Coronary artery (tissue), 2 donors: Measurements from ENCODE around the gene KBTBD3.
"Not testable (repeated sequence)": the region's sequence is repeated elsewhere in the genome, so short reads cannot be mapped to it uniquely, and the experiment has no call there.

Source experiments
- DNase-seq: peaks from one replicate; pipeline ENCODE4 v3.0.0-alpha.2; 2017; ENCODE audit warnings: low spot score
- H3K27ac ChIP-seq, 2 donors: fragments of 200-600 bp; sonication (generic); one replicate each; pipeline ENCODE4 v1.5.1; 2016 to 2019
- H3K4me3 ChIP-seq: fragments of 200-600 bp; sonication (generic); 2 replicates; pipeline ENCODE4 v1.5.1; 2016; ENCODE audit warnings: mild to moderate bottlenecking, moderate library complexity
- CTCF ChIP-seq: fragments of 200-600 bp; sonication (generic); IDR thresholded peaks from one replicate; pipeline ENCODE4 v1.5.1; 2019; ENCODE audit warnings: antibody characterized with exemption

Gene KBTBD3

GRCh38 chr11:106021181-106021966 lies 55.8 kb downstream of the KBTBD3 start:
- no peak for DNase-seq
- no peak for TF ChIP-seq CTCF

GRCh38 chr11:106017093-106017492 lies 60.1 kb downstream of the KBTBD3 start:
- DNase-seq, result no peak
- no peak for TF ChIP-seq CTCF
- Histone ChIP-seq H3K4me3 (no peak overlapping the region), H3K27ac (no peak overlapping the region)

More at GRCh38 chr11:106021181-106021966, 55.8 kb downstream of the KBTBD3 start:
- Histone ChIP-seq H3K27ac (peak overlapping the region; percentile 74 to 89), H3K4me3 (peak overlapping the region; percentile 87)

- no peak for TF ChIP-seq CTCF
- no peak for DNase-seq
- Histone ChIP-seq H3K4me3 (no peak overlapping the region), H3K27ac (no peak overlapping the region)
Observed at GRCh38 chr11:106015066-106015465, 62.1 kb downstream of the KBTBD3 start.

GRCh38 chr11:106014620-106015019 lies 62.5 kb downstream of the KBTBD3 start:
- TF ChIP-seq CTCF, result no peak
- no peak overlapping the region for H3K27ac ChIP-seq
- DNase-seq, result no peak
- H3K4me3 ChIP-seq, result no peak overlapping the region

- DNase-seq, result no peak
- Histone ChIP-seq H3K27ac (no peak overlapping the region), H3K4me3 (no peak overlapping the region)
- TF ChIP-seq CTCF, result no peak
Observed at GRCh38 chr11:106014035-106014434, 63.1 kb downstream of the KBTBD3 start.

GRCh38 chr11:106012744-106013143 lies 64.4 kb downstream of the KBTBD3 start:
- Histone ChIP-seq H3K27ac (no peak overlapping the region), H3K4me3 (no peak overlapping the region)
- TF ChIP-seq CTCF, result no peak
- no peak for DNase-seq

- Histone ChIP-seq H3K4me3 (no peak overlapping the region), H3K27ac (no peak overlapping the region)
- TF ChIP-seq CTCF, result no peak
- DNase-seq, result no peak
Observed at GRCh38 chr11:106011481-106011880, 65.7 kb downstream of the KBTBD3 start.

GRCh38 chr11:106003094-106003493 lies 74.1 kb downstream of the KBTBD3 start:
- not testable (repeated sequence) for H3K4me3 ChIP-seq, DNase-seq, H3K27ac ChIP-seq
